Panc1 (cell line): Measurements from ENCODE around the gene SLC8A1. TPM values are rescaled to one million over a fixed set of nuclear protein-coding genes. Genes with fewer than 3 reads are reported as not detected.

Experiments
- ATAC-seq: fragments of 200-7000 bp; cut with Tn5 transposase; 2 replicates; pipeline ENCODE4 v1.9.1; 2020; ENCODE audit warnings: mild to moderate bottlenecking, moderate library complexity
- BruUV-seq: library from RNA; stranded (reverse); fragments of 400-500 nt; replicated peaks from 2 replicates; lab custom pipeline; 2021; lab: Mats Ljungman, UMichigan
- CTCF ChIA-PET: fragments of 300-600 bp; sonication (Branson Sonifier 250); formaldehyde crosslinking; loops from one replicate; lab custom pipeline; 2022; ENCODE audit warnings: antibody characterized with exemption; lab: Charles Lee
- POLR2A ChIA-PET: fragments of 300-600 bp; sonication (Branson Sonifier 250); formaldehyde crosslinking; loops from one replicate; lab custom pipeline; 2022; ENCODE audit warnings: antibody characterized with exemption; lab: Charles Lee
- DNase-seq: peaks from one replicate; pipeline ENCODE4 v3.0.0-alpha.2; 2010; ENCODE audit warnings: low read depth, low spot score
- H3K27ac ChIP-seq: 2 replicates; pipeline ENCODE4 v1.5.1; 2011; ENCODE audit warnings: mild to moderate bottlenecking, low read length, inconsistent platforms
- H3K27me3 ChIP-seq: fragments of 200-500 bp; sonication (Bioruptor generic); 2 replicates; pipeline ENCODE4 v1.6.0; 2014; ENCODE audit warnings: low read length, inconsistent platforms; ENCODE audit not compliant: control insufficient read depth, insufficient read depth
- H3K36me3 ChIP-seq: fragments of 200-500 bp; sonication (Bioruptor generic); 2 replicates; pipeline ENCODE4 v1.5.1; 2014; ENCODE audit warnings: inconsistent platforms, mild to moderate bottlenecking, low read length, moderate library complexity; ENCODE audit not compliant: control insufficient read depth, insufficient read depth
- H3K4me1 ChIP-seq: 2 replicates; pipeline ENCODE4 v1.5.1; 2011; ENCODE audit warnings: inconsistent platforms, mild to moderate bottlenecking, low read length, moderate library complexity; ENCODE audit not compliant: control insufficient read depth, insufficient read depth
- H3K4me3 ChIP-seq, 2 experiments: 2 replicates each; pipeline ENCODE4 v1.5.1; 2011 to 2012; ENCODE audit warnings: low read depth in 2 of 2, low read length in 2 of 2, mild to moderate bottlenecking in 2 of 2, inconsistent platforms in 1 of 2, moderate library complexity in 1 of 2
- H3K9me3 ChIP-seq: fragments of 200-500 bp; sonication (Bioruptor generic); 2 replicates; pipeline ENCODE4 v1.5.1; 2014; ENCODE audit warnings: low read depth, mild to moderate bottlenecking, inconsistent platforms, low read length, moderate library complexity; ENCODE audit not compliant: control insufficient read depth, insufficient read depth
- POLR2AphosphoS5 ChIP-seq: IDR thresholded peaks from 2 replicates; pipeline ENCODE4 v1.6.1; 2012; ENCODE audit warnings: mild to moderate bottlenecking, low read depth, low read length, moderate library complexity
- SIN3A ChIP-seq: IDR thresholded peaks from 2 replicates; pipeline ENCODE4 v1.6.1; 2012; ENCODE audit warnings: low read depth, mild to moderate bottlenecking, low read length, moderate library complexity, borderline replicate concordance; ENCODE audit not compliant: insufficient read depth
- TCF7L2 ChIP-seq: IDR thresholded peaks from 2 replicates; pipeline ENCODE4 v1.6.1; 2011; ENCODE audit warnings: mild to moderate bottlenecking, low read depth, low read length, inconsistent platforms
- in situ Hi-C: cut with HindIII; loops from 2 replicates; pipeline ENCODE4 v1.10.0; 2016; ENCODE audit warnings: low sequenced_read_pairs, low pct_unique_long_range_greater_than_20kb
- intact Hi-C: fragments of 100-400 bp; cut with micrococcal nuclease; formaldehyde crosslinking; loops from one replicate; pipeline ENCODE4 v1.10.0; 2022; ENCODE audit not compliant: unreplicated experiment
- total RNA-seq: library from RNA; stranded (reverse); gene quantifications from one replicate; pipeline ENCODE4 v1.2.1, GENCODE V29; 2021; ENCODE audit not compliant: unreplicated experiment
- TF ChIP-seq, protein P1 (sequence below), 2 experiments: IDR thresholded peaks; 2 replicates each; pipeline ENCODE4 v1.6.1; 2011 to 2012; ENCODE audit warnings: low read depth in 2 of 2, control low read depth in 1 of 2, low read length in 1 of 2, mild to moderate bottlenecking in 1 of 2, moderate library complexity in 1 of 2; ENCODE audit not compliant: insufficient read depth in 1 of 2
- TF ChIP-seq, protein P2 (sequence below): fragments of 450-650 bp; IDR thresholded peaks from 2 replicates; pipeline ENCODE4 v1.5.1; 2017; ENCODE audit warnings: mild to moderate bottlenecking

Gene SLC8A1
- total RNA-seq, 1 experiment from 2014 or later, result 0.59 TPM

DNA sequence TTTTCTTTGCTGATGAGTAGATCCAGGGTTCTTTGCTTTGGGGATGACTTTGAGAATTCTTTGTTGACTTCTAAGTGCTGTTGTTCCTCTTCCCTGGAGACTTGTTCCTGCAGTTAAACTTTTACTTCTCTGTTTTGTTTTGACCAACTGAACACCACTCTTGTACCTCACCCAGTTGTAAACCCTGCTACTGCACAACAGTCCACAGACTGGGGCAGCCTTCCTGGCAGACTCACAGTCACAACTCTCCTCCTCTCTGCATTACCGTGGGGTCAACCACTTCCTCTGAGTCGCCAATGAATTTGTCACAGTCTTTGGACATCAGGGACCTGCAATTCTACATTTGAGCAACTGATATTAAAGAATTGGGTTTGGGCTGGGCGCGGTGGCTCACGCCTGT lies 3.8 kb upstream of the SLC8A1 start:
- no peak overlapping the region for H3K27ac ChIP-seq
- no peak for ATAC-seq
- no peaks in the 10 kb centered on the region for H3K36me3 ChIP-seq
- intact Hi-C loops, result no loop called here
- POLR2A ChIA-PET, result no interaction called here
- H3K4me1 ChIP-seq, result 0 out of 2 replicates have a peak, but pooled peaks cover under 1% of the 10 kb centered on the region
- in situ Hi-C loops, result no loop called here
- BruUV-seq, result no TSS peak
- CTCF ChIA-PET, result no interaction called here
- H3K9me3 ChIP-seq, result no peaks in the 10 kb centered on the region
- TF ChIP-seq, protein P1, sequence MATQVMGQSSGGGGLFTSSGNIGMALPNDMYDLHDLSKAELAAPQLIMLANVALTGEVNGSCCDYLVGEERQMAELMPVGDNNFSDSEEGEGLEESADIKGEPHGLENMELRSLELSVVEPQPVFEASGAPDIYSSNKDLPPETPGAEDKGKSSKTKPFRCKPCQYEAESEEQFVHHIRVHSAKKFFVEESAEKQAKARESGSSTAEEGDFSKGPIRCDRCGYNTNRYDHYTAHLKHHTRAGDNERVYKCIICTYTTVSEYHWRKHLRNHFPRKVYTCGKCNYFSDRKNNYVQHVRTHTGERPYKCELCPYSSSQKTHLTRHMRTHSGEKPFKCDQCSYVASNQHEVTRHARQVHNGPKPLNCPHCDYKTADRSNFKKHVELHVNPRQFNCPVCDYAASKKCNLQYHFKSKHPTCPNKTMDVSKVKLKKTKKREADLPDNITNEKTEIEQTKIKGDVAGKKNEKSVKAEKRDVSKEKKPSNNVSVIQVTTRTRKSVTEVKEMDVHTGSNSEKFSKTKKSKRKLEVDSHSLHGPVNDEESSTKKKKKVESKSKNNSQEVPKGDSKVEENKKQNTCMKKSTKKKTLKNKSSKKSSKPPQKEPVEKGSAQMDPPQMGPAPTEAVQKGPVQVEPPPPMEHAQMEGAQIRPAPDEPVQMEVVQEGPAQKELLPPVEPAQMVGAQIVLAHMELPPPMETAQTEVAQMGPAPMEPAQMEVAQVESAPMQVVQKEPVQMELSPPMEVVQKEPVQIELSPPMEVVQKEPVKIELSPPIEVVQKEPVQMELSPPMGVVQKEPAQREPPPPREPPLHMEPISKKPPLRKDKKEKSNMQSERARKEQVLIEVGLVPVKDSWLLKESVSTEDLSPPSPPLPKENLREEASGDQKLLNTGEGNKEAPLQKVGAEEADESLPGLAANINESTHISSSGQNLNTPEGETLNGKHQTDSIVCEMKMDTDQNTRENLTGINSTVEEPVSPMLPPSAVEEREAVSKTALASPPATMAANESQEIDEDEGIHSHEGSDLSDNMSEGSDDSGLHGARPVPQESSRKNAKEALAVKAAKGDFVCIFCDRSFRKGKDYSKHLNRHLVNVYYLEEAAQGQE (IDR thresholded peaks at IDR 0.05; ENCODE audit: insufficient read depth in 1 of 2, low read depth in 2 of 2, low read length in 1 of 2), result no peak
- TF ChIP-seq TCF7L2, result no peak
- TF ChIP-seq, protein P2, sequence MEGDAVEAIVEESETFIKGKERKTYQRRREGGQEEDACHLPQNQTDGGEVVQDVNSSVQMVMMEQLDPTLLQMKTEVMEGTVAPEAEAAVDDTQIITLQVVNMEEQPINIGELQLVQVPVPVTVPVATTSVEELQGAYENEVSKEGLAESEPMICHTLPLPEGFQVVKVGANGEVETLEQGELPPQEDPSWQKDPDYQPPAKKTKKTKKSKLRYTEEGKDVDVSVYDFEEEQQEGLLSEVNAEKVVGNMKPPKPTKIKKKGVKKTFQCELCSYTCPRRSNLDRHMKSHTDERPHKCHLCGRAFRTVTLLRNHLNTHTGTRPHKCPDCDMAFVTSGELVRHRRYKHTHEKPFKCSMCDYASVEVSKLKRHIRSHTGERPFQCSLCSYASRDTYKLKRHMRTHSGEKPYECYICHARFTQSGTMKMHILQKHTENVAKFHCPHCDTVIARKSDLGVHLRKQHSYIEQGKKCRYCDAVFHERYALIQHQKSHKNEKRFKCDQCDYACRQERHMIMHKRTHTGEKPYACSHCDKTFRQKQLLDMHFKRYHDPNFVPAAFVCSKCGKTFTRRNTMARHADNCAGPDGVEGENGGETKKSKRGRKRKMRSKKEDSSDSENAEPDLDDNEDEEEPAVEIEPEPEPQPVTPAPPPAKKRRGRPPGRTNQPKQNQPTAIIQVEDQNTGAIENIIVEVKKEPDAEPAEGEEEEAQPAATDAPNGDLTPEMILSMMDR, result no peak
- no peak for TF ChIP-seq POLR2AphosphoS5
- H3K27me3 ChIP-seq, result peaks cover 8% of the 10 kb centered on the region
- no peak overlapping the region for H3K4me3 ChIP-seq
- no peak for DNase-seq

DNA sequence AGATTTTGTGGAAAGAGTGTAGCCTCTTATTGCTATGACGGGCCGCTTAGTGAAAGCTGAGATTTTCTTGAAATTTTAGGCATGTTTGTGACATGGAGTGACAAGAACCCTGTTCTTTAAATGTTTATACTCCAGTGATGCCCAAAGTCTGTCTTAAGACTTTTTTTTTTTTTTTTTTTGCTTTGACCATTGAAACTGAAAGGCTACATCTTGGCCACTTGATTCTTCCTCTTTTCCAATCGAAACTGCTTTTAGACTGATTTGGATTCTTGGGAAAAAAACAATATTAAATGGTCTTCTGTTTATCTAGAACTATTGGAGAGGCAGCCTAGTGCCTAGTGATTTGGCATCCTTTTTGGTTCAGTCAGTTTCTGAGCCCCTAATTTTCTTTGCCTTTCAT lies 2.4 kb upstream of the SLC8A1 start:
- in situ Hi-C loops (no loop called here), intact Hi-C loops (no loop called here)
- TF ChIP-seq SIN3A (no peak), POLR2AphosphoS5 (no peak), TCF7L2 (no peak)
- TF ChIP-seq, protein P1 (IDR thresholded peaks at IDR 0.05; ENCODE audit: insufficient read depth in 1 of 2, low read depth in 2 of 2, low read length in 1 of 2), result no peak
- TF ChIP-seq, protein P2, result no peak
- DNase-seq (no peak), ATAC-seq (no peak)
- peaks cover 4% of the 10 kb centered on the region; the same call in 1 of the 2 replicates for H3K4me1 ChIP-seq
- H3K27me3 ChIP-seq, result peaks cover 12% of the 10 kb centered on the region
- H3K4me3 ChIP-seq, result no peak overlapping the region
- no peaks in the 10 kb centered on the region for H3K9me3 ChIP-seq
- no peaks in the 10 kb centered on the region for H3K36me3 ChIP-seq
- CTCF ChIA-PET, result no interaction called here
- H3K27ac ChIP-seq, result no peak overlapping the region
- POLR2A ChIA-PET, result no interaction called here
- no TSS peak for BruUV-seq
